Stimulated activated CD4-positive, alpha-beta T cell treated with anti-CD3 and anti-CD28 coated beads, Interleukin-4, amount 100 ng/mL, for 48 hours (primary cell): ENCODE measurements around the gene HEMGN.

Source experiments
- DNase-seq, 2 donors: peaks; one replicate each; pipeline ENCODE4 v3.0.0-alpha.2; 2020; ENCODE audit warnings: low read depth in 2 of 2

Gene HEMGN

GRCh38 chr9:97930972-97931371 lies 7.0 kb downstream of the HEMGN start:
- no peak for DNase-seq

GRCh38 chr9:97928986-97929604 lies 8.9 kb downstream of the HEMGN start:
- DNase-seq, result no peak

GRCh38 chr9:97925497-97926334 lies 12.3 kb downstream of the HEMGN start:
- DNase-seq, result no peak

- no peak for DNase-seq
Observed at GRCh38 chr9:97924386-97924785, 13.6 kb downstream of the HEMGN start.

- DNase-seq, result peak; percentile 58 to 61
Observed at GRCh38 chr9:97923529-97924108, 14.4 kb downstream of the HEMGN start.

DNA sequence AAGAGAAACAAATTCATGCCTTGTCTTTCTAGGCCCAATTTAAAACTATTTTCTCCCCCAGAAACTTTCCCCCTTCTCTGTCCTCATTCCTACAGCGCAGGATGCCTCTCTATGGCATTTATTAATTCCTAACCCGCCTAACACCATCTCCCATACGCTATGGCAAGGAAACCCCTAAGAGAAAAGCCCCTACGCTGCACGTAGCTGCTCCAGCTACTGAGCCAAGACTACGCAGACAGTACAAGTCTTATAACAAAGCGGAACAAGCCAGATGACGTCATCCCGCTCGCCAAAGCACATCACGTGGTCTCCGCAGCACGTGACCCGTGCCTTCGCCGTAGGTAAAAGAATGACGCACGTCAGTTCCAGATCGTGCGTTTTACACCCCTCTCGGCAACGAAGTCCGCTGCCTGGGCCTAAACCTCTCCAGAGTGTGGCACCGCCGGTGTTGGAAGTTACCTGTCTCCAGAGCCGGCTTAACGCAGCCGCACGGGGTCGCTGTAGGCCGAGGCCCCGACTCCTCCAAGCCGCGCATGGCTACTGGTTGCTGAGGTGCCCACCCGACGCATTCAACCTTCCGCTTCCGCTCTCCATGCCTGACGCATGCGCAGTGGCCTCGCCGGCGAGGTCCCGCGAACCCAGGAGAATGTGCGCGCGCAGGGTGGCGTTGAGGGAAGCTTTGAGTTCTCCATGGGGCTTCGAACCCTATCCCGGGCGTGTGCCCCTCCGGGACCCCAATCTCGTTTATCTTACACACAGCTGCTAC lies 15.8 kb downstream of the HEMGN start, which contains the start of gene TRMO:
TRMO (minus strand) TSS at position 542 of the 766 bp plus-strand sequence; CDS start at position 535, 7 bp downstream.
- DNase-seq, result peak; percentile 97 to 98

GRCh38 chr9:97919217-97919813 lies 18.7 kb downstream of the HEMGN start:
- no peak for DNase-seq

- DNase-seq, result no peak
Observed at GRCh38 chr9:97918611-97919010, 19.4 kb downstream of the HEMGN start.

GRCh38 chr9:97911970-97912369 lies 26.0 kb downstream of the HEMGN start:
- DNase-seq, result no peak

- no peak for DNase-seq
Observed at GRCh38 chr9:97911528-97911927, 26.4 kb downstream of the HEMGN start.

DNA sequence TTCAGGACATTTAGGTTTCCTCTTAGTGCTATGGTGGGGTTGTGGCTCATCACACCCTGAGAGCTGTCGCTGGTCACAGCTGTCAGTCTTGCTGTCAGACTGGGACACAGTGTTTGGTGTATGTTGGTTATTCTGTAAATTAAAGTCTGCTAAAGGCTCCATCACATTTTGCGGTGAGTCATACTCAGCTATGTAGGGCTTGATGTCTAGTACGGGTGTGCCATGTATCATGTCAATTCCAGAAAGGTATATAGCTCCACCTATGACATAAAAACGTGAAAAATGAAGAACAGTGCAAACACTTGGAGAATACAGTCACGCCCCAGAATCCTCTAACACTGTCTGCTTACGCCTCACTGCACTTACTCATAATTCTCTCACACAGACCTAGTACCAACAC lies 27.6 kb downstream of the HEMGN start:
- DNase-seq, result no peak

GRCh38 chr9:97908705-97909104 lies 29.3 kb downstream of the HEMGN start:
- DNase-seq, result no peak

- DNase-seq, result no peak
Observed at GRCh38 chr9:97907632-97908031, 30.3 kb downstream of the HEMGN start.

DNA sequence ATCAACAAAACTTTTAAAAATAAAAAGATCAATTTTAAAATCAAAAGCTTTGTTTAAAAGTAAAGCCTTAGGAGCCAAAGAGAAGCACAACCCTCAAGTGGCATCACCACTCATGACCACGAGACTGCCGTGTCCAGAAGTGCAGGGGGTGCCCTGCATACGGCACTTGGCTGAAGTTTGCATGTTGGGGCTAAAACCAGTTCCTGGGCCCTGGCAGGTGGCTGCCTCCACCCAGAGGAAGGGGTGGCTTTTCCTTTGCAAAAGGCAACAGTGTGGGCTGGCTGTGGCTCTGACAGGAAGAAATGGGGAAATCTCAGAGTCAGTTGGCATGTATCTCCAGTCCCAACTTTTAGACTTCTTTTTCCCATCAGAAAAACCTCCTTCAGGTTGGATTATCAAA lies 30.9 kb downstream of the HEMGN start:
- DNase-seq, result no peak

DNA sequence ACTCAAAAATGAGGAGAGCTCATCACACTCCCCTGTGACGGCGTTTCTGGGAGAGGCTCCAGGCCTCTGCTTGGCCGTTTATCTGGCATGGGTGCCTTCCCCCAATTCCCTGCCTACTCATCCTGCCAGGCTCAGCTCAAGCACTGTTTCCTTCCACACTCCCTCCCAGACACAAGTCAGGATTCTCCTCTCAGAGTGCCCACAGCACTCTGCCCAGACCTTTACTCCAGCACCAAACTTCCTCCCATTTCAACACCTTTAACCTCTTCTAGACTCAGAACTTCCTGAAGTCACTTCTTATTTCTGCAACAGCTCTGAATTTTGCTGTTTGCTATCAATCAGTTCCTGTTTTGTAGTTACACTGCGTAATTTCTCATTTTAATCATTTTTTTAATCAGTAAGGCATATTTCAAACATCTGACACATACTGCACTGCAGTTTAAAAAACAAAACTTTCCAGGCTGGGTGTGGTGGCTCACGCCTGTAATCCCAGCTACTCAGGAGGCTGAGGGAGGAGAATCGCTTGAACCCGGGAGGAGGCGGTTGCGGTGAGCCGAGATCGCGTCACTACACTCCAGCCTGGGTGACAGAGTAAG lies 31.6 kb downstream of the HEMGN start:
- peak in 1 of 2 donors; percentile 36 for DNase-seq

- DNase-seq, result no peak
Observed at GRCh38 chr9:97905228-97905627, 32.7 kb downstream of the HEMGN start.

GRCh38 chr9:97904725-97905124 lies 33.2 kb downstream of the HEMGN start:
- DNase-seq, result peak; percentile 21 to 43

GRCh38 chr9:97903177-97903576 lies 34.8 kb downstream of the HEMGN start:
- DNase-seq, result no peak

GRCh38 chr9:97900738-97901565 lies 37.0 kb downstream of the HEMGN start:
- no peak for DNase-seq

DNA sequence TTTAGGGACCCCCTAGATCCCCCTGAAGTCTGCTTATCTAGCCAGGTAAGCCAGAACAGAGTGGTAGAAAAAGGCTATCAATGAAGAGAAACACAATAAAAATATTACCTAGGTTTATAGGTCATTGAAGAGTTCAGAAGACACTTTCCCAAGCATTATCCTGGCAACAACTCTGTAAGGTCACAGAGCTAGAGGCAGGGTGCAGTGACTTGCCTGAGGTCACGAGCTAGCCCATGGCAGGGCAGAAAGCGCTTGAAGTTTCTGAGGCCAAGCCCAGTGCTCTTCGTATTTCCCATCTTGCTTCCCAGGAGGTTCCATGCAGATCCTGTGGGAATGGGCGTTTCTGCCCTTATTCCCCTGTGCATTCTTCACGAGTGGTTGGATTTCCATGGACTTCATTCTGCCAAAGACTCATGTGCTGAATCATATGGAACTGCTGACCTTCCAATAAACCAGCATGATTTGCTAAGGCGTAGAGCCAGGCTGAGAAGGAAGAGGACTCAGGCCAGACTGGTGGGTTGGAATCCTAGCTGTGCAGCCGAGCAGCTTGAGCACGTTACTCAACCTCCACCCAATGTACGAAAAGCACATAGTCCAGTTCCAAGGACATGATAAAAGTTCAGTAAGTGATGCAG lies 37.8 kb downstream of the HEMGN start:
- no peak for DNase-seq
